Measurements from ENCODE around the gene C9orf152. TPM values are rescaled to one million over a fixed set of nuclear protein-coding genes. Genes with fewer than 3 reads are reported as not detected.

The C9orf152 gene
- total RNA-seq, 1 experiment from 2014 or later: not detected

- Mint-ChIP-seq H3K36me3 (peaks cover 21% of the 10 kb centered on the region), H3K4me3 (no peak overlapping the region), H3K4me1 (peaks cover 8% of the 10 kb centered on the region), H3K27me3 (ENCODE audit: low read depth) (no peaks in the 10 kb centered on the region), H3K27ac (no peak overlapping the region), H3K9me3 (peaks cover 10% of the 10 kb centered on the region)
- DNase-seq (ENCODE audit: low spot score): no peak
- ChIA-PET CTCF (no interaction called here), POLR2A (no interaction called here)
- ATAC-seq: no peak
- TF ChIP-seq IRF2 (CRISPR knock-in tag; IDR thresholded peaks at IDR 0.05; ENCODE audit: borderline replicate concordance, low read depth) (no peak), EMX1 (CRISPR knock-in tag; IDR thresholded peaks at IDR 0.05) (no peak), CREB1 (CRISPR knock-in tag; IDR thresholded peaks at IDR 0.05) (no peak), IRF1 (CRISPR knock-in tag; IDR thresholded peaks at IDR 0.05) (no peak), USF2 (CRISPR knock-in tag; IDR thresholded peaks at IDR 0.05) (no peak), ATF3 (CRISPR knock-in tag; conservative IDR thresholded peaks at IDR 0.05) (no peak), E2F4 (CRISPR knock-in tag; IDR thresholded peaks at IDR 0.05; ENCODE audit: borderline replicate concordance, low read depth) (no peak), ZNF671 (CRISPR knock-in tag; IDR thresholded peaks at IDR 0.05) (no peak), TCF7 (CRISPR knock-in tag; IDR thresholded peaks at IDR 0.05; ENCODE audit: low read depth) (no peak), OVOL2 (CRISPR knock-in tag; IDR thresholded peaks at IDR 0.05; ENCODE audit: borderline replicate concordance) (no peak), ZNF532 (CRISPR knock-in tag; IDR thresholded peaks at IDR 0.05; ENCODE audit: borderline replicate concordance) (no peak), USF1 (CRISPR knock-in tag; IDR thresholded peaks at IDR 0.05) (no peak)
Observed at GRCh38 chr9:110240198-110240597, 32.2 kb upstream of the C9orf152 start.

GRCh38 chr9:110228321-110228720 is 20.4 kb upstream of the C9orf152 start:
- DNase-seq (ENCODE audit: low spot score): no peak
- ATAC-seq: no peak
- no peak overlapping the region for H3K4me3 Mint-ChIP-seq
- H3K36me3 Mint-ChIP-seq: no peaks in the 10 kb centered on the region
- ChIA-PET CTCF (interaction anchor here (1.0 to 1.5 kb wide), 5 partner anchors 11 to 395 kb away, joined by 3 to 10 read pairs (median 5); no protein-coding TSS in a partner anchor), POLR2A (no interaction called here)
- TF ChIP-seq MYBL2 (CRISPR knock-in tag; IDR thresholded peaks at IDR 0.05) (no peak), ZNF317 (CRISPR knock-in tag; IDR thresholded peaks at IDR 0.05; ENCODE audit: borderline replicate concordance, low read depth) (no peak)
- no peaks in the 10 kb centered on the region for H3K27me3 Mint-ChIP-seq (ENCODE audit: low read depth)
- peaks cover 10% of the 10 kb centered on the region; the same call in 1 of the 2 replicates for H3K9me3 Mint-ChIP-seq
- H3K27ac Mint-ChIP-seq: no peak overlapping the region
- peaks cover 17% of the 10 kb centered on the region for H3K4me1 Mint-ChIP-seq

- Mint-ChIP-seq H3K27me3 (ENCODE audit: low read depth) (no peaks in the 10 kb centered on the region), H3K4me3 (no peak overlapping the region), H3K27ac (no peak overlapping the region), H3K4me1 (peaks cover 17% of the 10 kb centered on the region), H3K36me3 (no peaks in the 10 kb centered on the region), H3K9me3 (peaks cover 19% of the 10 kb centered on the region)
- ChIA-PET CTCF (no interaction called here), POLR2A (no interaction called here)
- DNase-seq (ENCODE audit: low spot score): no peak
- peak; percentile 94 for ATAC-seq
- TF ChIP-seq ZNF512 (CRISPR knock-in tag; IDR thresholded peaks at IDR 0.05; ENCODE audit: borderline replicate concordance): no peak
- no peak for TF ChIP-seq PREB (CRISPR knock-in tag; IDR thresholded peaks at IDR 0.05; ENCODE audit: borderline replicate concordance)
- TF ChIP-seq PRRX2 (CRISPR knock-in tag; IDR thresholded peaks at IDR 0.05): no peak
- TF ChIP-seq GRHL2 (CRISPR knock-in tag; IDR thresholded peaks at IDR 0.05; ENCODE audit: insufficient replicate concordance, severe bottlenecking): no peak
- TF ChIP-seq ZBTB21 (CRISPR knock-in tag; IDR thresholded peaks at IDR 0.05; ENCODE audit: borderline replicate concordance): no peak
Observed at GRCh38 chr9:110224583-110224982, 16.6 kb upstream of the C9orf152 start.
